Measurements from ENCODE around the gene ZNF578.
"Not testable (repeated sequence)": the region's sequence is repeated elsewhere in the genome, so short reads cannot be mapped to it uniquely, and the experiment has no call there.

ZNF578 gene

GRCh38 chr19:52533901-52534300, 80.5 kb downstream of the ZNF578 start:
- peak; percentile 29 for DNase-seq (ENCODE audit: low read depth)
- TF ChIP-seq CTCF (IDR thresholded peaks at IDR 0.05; ENCODE audit: insufficient read depth, low read depth, low read length, missing control alignments) = no peak

GRCh38 chr19:52535385-52535770, 82.0 kb downstream of the ZNF578 start:
- peak overlapping the region; percentile 65 for H3K4me3 ChIP-seq (ENCODE audit: low read length)
- not testable (repeated sequence) for DNase-seq (ENCODE audit: low read depth)

More at GRCh38 chr19:52533901-52534300, 80.5 kb downstream of the ZNF578 start:
- H3K4me3 ChIP-seq (ENCODE audit: low read length) = no peak overlapping the region

- H3K4me3 ChIP-seq (ENCODE audit: low read length) = peak overlapping the region; percentile 65
- DNase-seq (ENCODE audit: low read depth) = peak; percentile 88
- TF ChIP-seq CTCF (IDR thresholded peaks at IDR 0.05; ENCODE audit: insufficient read depth, low read depth, low read length, missing control alignments) = no peak
These were observed 82.6 kb downstream of the ZNF578 start for GRCh38 chr19:52535771-52536447.

- no peak for DNase-seq (ENCODE audit: low read depth)
- no peak for TF ChIP-seq CTCF (IDR thresholded peaks at IDR 0.05; ENCODE audit: insufficient read depth, low read depth, low read length, missing control alignments)
- H3K4me3 ChIP-seq (ENCODE audit: low read length) = peak overlapping the region; percentile 65
These were observed 83.1 kb downstream of the ZNF578 start for GRCh38 chr19:52536448-52536800.

- not testable (repeated sequence) for H3K4me3 ChIP-seq (ENCODE audit: low read length); DNase-seq (ENCODE audit: low read depth)
These were observed 85.5 kb downstream of the ZNF578 start for GRCh38 chr19:52538815-52539214.

GRCh38 chr19:52541176-52541575, 87.8 kb downstream of the ZNF578 start:
- not testable (repeated sequence) for H3K4me3 ChIP-seq (ENCODE audit: low read length); DNase-seq (ENCODE audit: low read depth)

- no peak overlapping the region for H3K4me3 ChIP-seq (ENCODE audit: low read length)
- no peak for DNase-seq (ENCODE audit: low read depth)
- no peak for TF ChIP-seq CTCF (IDR thresholded peaks at IDR 0.05; ENCODE audit: insufficient read depth, low read depth, low read length, missing control alignments)
These were observed 88.3 kb downstream of the ZNF578 start for GRCh38 chr19:52541608-52542007.

GRCh38 chr19:52542541-52542940, 89.2 kb downstream of the ZNF578 start:
- DNase-seq (ENCODE audit: low read depth); H3K4me3 ChIP-seq (ENCODE audit: low read length): not testable (repeated sequence)

- no peak for DNase-seq (ENCODE audit: low read depth)
- no peak overlapping the region for H3K4me3 ChIP-seq (ENCODE audit: low read length)
These were observed 89.8 kb downstream of the ZNF578 start for GRCh38 chr19:52542984-52543664.

More at GRCh38 chr19:52542984-52543664, 89.8 kb downstream of the ZNF578 start:
- TF ChIP-seq CTCF (IDR thresholded peaks at IDR 0.05; ENCODE audit: insufficient read depth, low read depth, low read length, missing control alignments) = no peak
